Neural cell (in vitro differentiated cells): ENCODE results near the gene ARL8A. TPM values are rescaled to one million over a fixed set of nuclear protein-coding genes. Genes with fewer than 3 reads are reported as not detected.
"Not testable (repeated sequence)": the region's sequence is repeated elsewhere in the genome, so short reads cannot be mapped to it uniquely, and the experiment has no call there.

Experiments
- H2AFZ ChIP-seq: fragments of 200-600, 300-800 bp; sonication (generic), shearing (Covaris generic); 2 replicates; pipeline ENCODE4 v1.6.0; 2014; ENCODE audit warnings: low read depth, mild to moderate bottlenecking, antibody characterized with exemption, low read length, moderate library complexity
- H3F3A ChIP-seq: fragments of 200-600 bp; shearing (Covaris generic); 2 replicates; pipeline ENCODE4 v1.6.1; 2016; ENCODE audit warnings: mild to moderate bottlenecking, moderate library complexity, mixed read lengths, antibody characterized with exemption, low read length; ENCODE audit not compliant: insufficient read depth, poor library complexity, severe bottlenecking
- H3K27ac ChIP-seq: fragments of 200-600, 300-800 bp; sonication (generic), shearing (Covaris generic); 2 replicates; pipeline ENCODE4 v1.5.1; 2014; ENCODE audit warnings: mild to moderate bottlenecking, low read length, moderate library complexity
- H3K27me3 ChIP-seq: fragments of 300-800, 200-600 bp; sonication (generic), shearing (Covaris generic); 2 replicates; pipeline ENCODE4 v1.6.0; 2014; ENCODE audit warnings: mild to moderate bottlenecking, low read depth, low read length, moderate library complexity; ENCODE audit not compliant: insufficient read depth
- H3K36me3 ChIP-seq: fragments of 300-800, 200-600 bp; sonication (generic), shearing (Covaris generic); 2 replicates; pipeline ENCODE4 v1.5.1; 2014; ENCODE audit warnings: mild to moderate bottlenecking, antibody characterized with exemption, low read length, moderate library complexity; ENCODE audit not compliant: insufficient read depth
- H3K4me2 ChIP-seq: fragments of 300-800, 200-600 bp; sonication (generic), shearing (Covaris generic); 2 replicates; pipeline ENCODE4 v1.6.0; 2014; ENCODE audit warnings: mild to moderate bottlenecking, low read length
- H3K4me3 ChIP-seq: fragments of 300-800, 200-600 bp; sonication (generic), shearing (Covaris generic); 2 replicates; pipeline ENCODE4 v1.5.1; 2014; ENCODE audit warnings: mild to moderate bottlenecking, low read length, moderate library complexity
- H3K79me2 ChIP-seq: fragments of 200-600 bp; shearing (Covaris generic); replicated peaks from 2 replicates; pipeline ENCODE4 v1.6.0; 2014; ENCODE audit warnings: mild to moderate bottlenecking, low read length, moderate library complexity; ENCODE audit not compliant: insufficient read depth
- H3K9ac ChIP-seq: fragments of 300-800, 200-600 bp; sonication (generic), shearing (Covaris generic); 2 replicates; pipeline ENCODE4 v1.6.1; 2016; ENCODE audit warnings: mild to moderate bottlenecking, low read length, mixed read lengths
- H3K9me2 ChIP-seq: fragments of 200-600 bp; shearing (Covaris generic); 2 replicates; pipeline ENCODE4 v1.6.1; 2016; ENCODE audit warnings: mild to moderate bottlenecking, low read length, mixed read lengths; ENCODE audit not compliant: insufficient read depth
- H3K9me3 ChIP-seq: fragments of 200-600, 300-800 bp; sonication (generic), shearing (Covaris generic); 2 replicates; pipeline ENCODE4 v1.6.1; 2016; ENCODE audit warnings: mild to moderate bottlenecking, mixed run types, low read length, moderate library complexity, mixed read lengths
- H4K20me1 ChIP-seq: fragments of 200-600 bp; shearing (Covaris generic); 2 replicates; pipeline ENCODE4 v1.6.1; 2016; ENCODE audit warnings: mild to moderate bottlenecking, mixed run types; ENCODE audit not compliant: insufficient read depth
- CTCF ChIP-seq: fragments of 450-650 bp; IDR thresholded peaks from 2 replicates; pipeline ENCODE4 v1.5.1; 2014; ENCODE audit warnings: antibody characterized with exemption, mild to moderate bottlenecking, moderate library complexity; ENCODE audit not compliant: poor library complexity, severe bottlenecking
- EP300 ChIP-seq: fragments of 450-650 bp; conservative IDR thresholded peaks from 2 replicates; pipeline ENCODE4 v1.6.1; 2014; ENCODE audit warnings: antibody characterized with exemption, mild to moderate bottlenecking, moderate library complexity; ENCODE audit not compliant: poor library complexity, severe bottlenecking
- EZH2 ChIP-seq: fragments of 200-600, 300-800 bp; shearing (Covaris generic), sonication (generic); IDR thresholded peaks from 2 replicates; pipeline ENCODE4 v1.6.1; 2014; ENCODE audit warnings: antibody characterized with exemption, low read length, borderline replicate concordance, mild to moderate bottlenecking; ENCODE audit not compliant: insufficient read depth, poor library complexity, severe bottlenecking
- MXI1 ChIP-seq: fragments of 450-650 bp; conservative IDR thresholded peaks from 2 replicates; pipeline ENCODE4 v1.6.1; 2014; ENCODE audit warnings: antibody characterized with exemption, mild to moderate bottlenecking; ENCODE audit not compliant: poor library complexity, severe bottlenecking
- POLR2AphosphoS5 ChIP-seq: IDR thresholded peaks from 2 replicates; pipeline ENCODE4 v1.6.1; 2012
- RAD21 ChIP-seq: fragments of 450-650 bp; conservative IDR thresholded peaks from 2 replicates; pipeline ENCODE4 v1.6.1; 2014; ENCODE audit warnings: antibody characterized with exemption, mild to moderate bottlenecking, moderate library complexity
- SMC3 ChIP-seq: fragments of 450-650 bp; conservative IDR thresholded peaks from 2 replicates; pipeline ENCODE4 v1.6.1; 2014; ENCODE audit warnings: antibody characterized with exemption, mild to moderate bottlenecking, moderate library complexity; ENCODE audit not compliant: poor library complexity
- TAF1 ChIP-seq: IDR thresholded peaks from 2 replicates; pipeline ENCODE4 v1.6.1; 2012; ENCODE audit warnings: low read depth
- polyA plus RNA-seq: library from polyadenylated mRNA; depleted of rRNA; stranded (reverse); fragments of >200 nt; gene quantifications from 2 replicates; pipeline ENCODE4 v1.2.3, GENCODE V29; 2014

Gene ARL8A
- polyA plus RNA-seq, 1 donor from 2014 or later: 89.4 TPM

GRCh38 chr1:202181586-202181985, 37.0 kb upstream of the ARL8A start:
- Histone ChIP-seq H3K9me2 (no peaks in the 10 kb centered on the region), H3K27ac (no peak overlapping the region), H3K27me3 (no peaks in the 10 kb centered on the region), H2AFZ (no peak overlapping the region), H3K4me3 (no peak overlapping the region), H4K20me1 (no peaks in the 10 kb centered on the region), H3K36me3 (no peaks in the 10 kb centered on the region), H3K9ac (no peak overlapping the region), H3K9me3 (no peaks in the 10 kb centered on the region), H3K79me2 (no peaks in the 10 kb centered on the region), H3F3A (no peaks in the 10 kb centered on the region), H3K4me2 (no peak overlapping the region)
- TF ChIP-seq EZH2: no peak
- TF ChIP-seq RAD21: no peak
- TF ChIP-seq POLR2AphosphoS5: no peak
- no peak for TF ChIP-seq MXI1
- no peak for TF ChIP-seq SMC3
- no peak for TF ChIP-seq CTCF

GRCh38 chr1:202180751-202181139, 36.2 kb upstream of the ARL8A start:
- H2AFZ ChIP-seq, H3K4me3 ChIP-seq, H3K9me3 ChIP-seq, H3K36me3 ChIP-seq, H3K9me2 ChIP-seq, H3K79me2 ChIP-seq, H3K9ac ChIP-seq, H3F3A ChIP-seq, H4K20me1 ChIP-seq, H3K27me3 ChIP-seq, H3K4me2 ChIP-seq, H3K27ac ChIP-seq: not testable (repeated sequence)

DNA sequence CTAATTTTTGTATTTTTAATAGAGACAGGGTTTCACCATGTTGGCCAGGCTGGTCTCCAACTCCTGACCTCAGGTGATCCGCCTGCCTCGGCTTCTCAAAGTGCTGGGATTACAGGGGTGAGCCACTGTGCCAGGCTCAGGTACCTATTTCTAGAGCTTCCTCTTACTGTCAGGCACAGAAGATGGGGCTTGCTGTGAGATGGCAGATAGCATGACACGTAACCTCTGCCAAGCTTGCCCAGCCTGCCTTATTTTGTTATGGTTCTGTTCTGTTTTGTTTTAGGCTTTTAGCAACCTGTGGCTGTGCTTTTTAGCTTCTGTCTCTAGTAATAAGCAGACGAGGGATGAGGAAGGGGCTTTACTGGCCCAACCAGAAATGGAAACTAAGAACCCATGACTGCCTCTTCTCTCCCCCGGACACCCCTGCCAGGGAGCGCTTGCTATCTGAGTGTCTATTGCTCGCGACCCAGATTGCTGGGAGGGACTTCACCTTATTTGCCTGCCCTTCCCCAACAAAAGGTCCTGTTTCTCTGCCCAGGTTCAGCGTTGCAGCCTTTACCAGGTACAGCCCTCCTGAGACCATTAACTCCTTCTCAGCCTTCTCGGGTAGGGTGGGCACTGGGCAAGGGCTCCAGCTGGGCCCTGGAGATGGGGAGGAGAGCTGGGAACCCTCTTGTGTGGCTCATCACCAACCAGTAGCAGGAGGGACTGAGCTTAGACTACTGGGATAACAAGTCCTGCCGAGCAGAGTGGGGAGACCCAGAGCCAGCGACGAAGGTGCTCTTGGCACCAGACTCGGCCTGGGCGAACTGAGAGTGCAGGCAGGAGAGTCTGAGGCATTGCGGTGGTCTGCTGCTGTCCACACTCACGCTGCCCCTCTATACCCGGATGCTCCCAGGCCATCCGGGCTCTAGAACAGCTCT, 35.6 kb upstream of the ARL8A start:
- Histone ChIP-seq H3K9me3 (no peaks in the 10 kb centered on the region), H4K20me1 (no peaks in the 10 kb centered on the region)
- TF ChIP-seq CTCF: no peak
- TF ChIP-seq POLR2AphosphoS5: no peak
- TF ChIP-seq EP300: no peak
- no peak for TF ChIP-seq RAD21
- no peak for TF ChIP-seq TAF1

More for the DNA sequence above, 35.6 kb upstream of the ARL8A start:
- Histone ChIP-seq H3K79me2 (no peaks in the 10 kb centered on the region), H3K9ac (no peak overlapping the region), H3K9me2 (no peaks in the 10 kb centered on the region), H3K4me2 (no peak overlapping the region), H3K27me3 (no peaks in the 10 kb centered on the region), H3K4me3 (no peak overlapping the region), H3F3A (no peaks in the 10 kb centered on the region), H3K27ac (no peak overlapping the region), H2AFZ (no peak overlapping the region), H3K36me3 (no peaks in the 10 kb centered on the region)
